A549 (cell line): Measurements from ENCODE around the gene ITGB1. TPM values are rescaled to one million over a fixed set of nuclear protein-coding genes. Genes with fewer than 3 reads are reported as not detected.
A peak's percentile ranks its signal among the peaks of the same experiment; 100 is the strongest.
"Not testable (repeated sequence)": the region's sequence is repeated elsewhere in the genome, so short reads cannot be mapped to it uniquely, and the experiment has no call there.

Experiments used
- ATAC-seq, 2 experiments: fragments of 200-7000 bp in 1 of 2; fragments of >200 bp in 1 of 2; cut with Nextera tagmentation in 1 of 2; cut with Tn5 transposase in 1 of 2; 3 replicates each; pipeline versions ENCODE4 v1.8.0 to v1.9.1; 2018 to 2020; ENCODE audit warnings: mild to moderate bottlenecking in 1 of 2, moderate library complexity in 1 of 2
- CTCF ChIA-PET: fragments of 300-600 bp; sonication (Branson Sonifier 250); formaldehyde crosslinking; extraction: SDS; loops from one replicate; lab custom pipeline; 2021; ENCODE audit warnings: antibody characterized with exemption, inconsistent platforms; lab: Yijun Ruan, JAX
- POLR2A ChIA-PET: fragments of 350-600 bp; formaldehyde crosslinking; extraction: SDS; loops from one replicate; lab custom pipeline; 2021; ENCODE audit warnings: antibody characterized with exemption, inconsistent platforms; lab: Yijun Ruan, JAX
- DNase-seq, 2 experiments: peaks; one replicate each; pipeline versions ENCODE4 v3.0.0 to v3.0.0-alpha.2; 2011 to 2016; ENCODE audit warnings: low read depth in 1 of 2, low spot score in 1 of 2
- FAIRE-seq: peaks from 2 replicates; lab custom pipeline; 2011; peaks lifted over from hg19 to GRCh38; lab: Jason Lieb, UNC
- H3K27ac ChIP-seq, 2 experiments: fragments of >200 bp; sonication (Bioruptor Twin); formaldehyde crosslinking; 3 replicates each; pipeline ENCODE4 v1.5.1; 2016 to 2017
- H3K4me1 ChIP-seq: fragments of >200 bp; sonication (Bioruptor Twin); formaldehyde crosslinking; 3 replicates; pipeline ENCODE4 v1.6.1; 2016
- H3K4me2 ChIP-seq: fragments of >200 bp; sonication (Bioruptor Twin); formaldehyde crosslinking; 3 replicates; pipeline ENCODE4 v1.6.1; 2016
- H3K4me3 ChIP-seq: fragments of >200 bp; sonication (Bioruptor Twin); formaldehyde crosslinking; 3 replicates; pipeline ENCODE4 v1.5.1; 2016
- H3K9me3 ChIP-seq: fragments of >200 bp; sonication (Bioruptor Twin); formaldehyde crosslinking; 3 replicates; pipeline ENCODE4 v1.6.1; 2016
- CEBPB ChIP-seq, 2 experiments: fragments of >200 bp in 1 of 2; sonication (Bioruptor Twin) in 1 of 2; formaldehyde crosslinking in 1 of 2; IDR thresholded peaks; 2 replicates each; pipeline ENCODE4 v1.6.1; 2012 to 2016
- CHD2 ChIP-seq: fragments of 150-350 bp; IDR thresholded peaks from 2 replicates; pipeline ENCODE4 v1.6.1; 2014; ENCODE audit warnings: low read length; ENCODE audit not compliant: partially characterized antibody
- CHD4 ChIP-seq: fragments of 200-600 bp; sonication (generic); IDR thresholded peaks from 2 replicates; pipeline ENCODE4 v1.6.1; 2016; ENCODE audit warnings: antibody characterized with exemption, mild to moderate bottlenecking, borderline replicate concordance
- EHMT2 ChIP-seq: fragments of 200-600 bp; sonication (generic); IDR thresholded peaks from 2 replicates; pipeline ENCODE4 v1.6.1; 2016; ENCODE audit warnings: antibody characterized with exemption, low read depth, mild to moderate bottlenecking, moderate library complexity
- FOSB ChIP-seq: fragments of 250-450 bp; sonication (Bioruptor Pico); IDR thresholded peaks from 2 replicates; pipeline ENCODE4 v1.5.0; 2020; ENCODE audit warnings: mild to moderate bottlenecking, moderate library complexity
- HDAC2 ChIP-seq: fragments of 200-600 bp; sonication (generic); IDR thresholded peaks from 2 replicates; pipeline ENCODE4 v1.6.1; 2016
- HOXA7 ChIP-seq: fragments of 250-450 bp; sonication (Bioruptor Pico); IDR thresholded peaks from 2 replicates; pipeline ENCODE4 v1.5.0; 2020; ENCODE audit warnings: mild to moderate bottlenecking, moderate library complexity
- KDM1A ChIP-seq: fragments of 200-600 bp; sonication (generic); IDR thresholded peaks from 2 replicates; pipeline ENCODE4 v1.6.1; 2016; ENCODE audit warnings: low read depth, mild to moderate bottlenecking
- KDM5A ChIP-seq: fragments of 200-600 bp; sonication (generic); IDR thresholded peaks from 2 replicates; pipeline ENCODE4 v1.6.1; 2016; ENCODE audit warnings: antibody characterized with exemption, mild to moderate bottlenecking
- POLR2AphosphoS2 ChIP-seq: conservative IDR thresholded peaks from 2 replicates; pipeline ENCODE4 v1.6.1; 2012; ENCODE audit warnings: low read length, improper control_type of control experiment, inconsistent platforms
- RFX5 ChIP-seq: fragments of 450-650 bp; IDR thresholded peaks from 2 replicates; pipeline ENCODE4 v1.7.1; 2014; ENCODE audit warnings: antibody characterized with exemption, mild to moderate bottlenecking, moderate library complexity
- SMC3 ChIP-seq: fragments of >200 bp; sonication (Bioruptor Twin); formaldehyde crosslinking; IDR thresholded peaks from 3 replicates; pipeline ENCODE4 v1.6.1; 2018; ENCODE audit warnings: inconsistent platforms
- TFCP2L1 ChIP-seq: fragments of 250-450 bp; sonication (Bioruptor Pico); IDR thresholded peaks from 2 replicates; pipeline ENCODE4 v1.5.0; 2021; ENCODE audit warnings: mild to moderate bottlenecking
- TP53 ChIP-seq: fragments of 250-450 bp; sonication (Bioruptor Pico); IDR thresholded peaks from 2 replicates; pipeline ENCODE4 v1.5.0; 2021; ENCODE audit warnings: mild to moderate bottlenecking, moderate library complexity
- ZC3H11A ChIP-seq: fragments of 450-650 bp; IDR thresholded peaks from 2 replicates; pipeline ENCODE4 v1.6.1; 2014; ENCODE audit warnings: antibody characterized with exemption, mild to moderate bottlenecking
- ZFP36 ChIP-seq: fragments of 450-650 bp; IDR thresholded peaks from 2 replicates; pipeline ENCODE4 v1.6.1; 2014; ENCODE audit warnings: borderline replicate concordance; ENCODE audit not compliant: partially characterized antibody
- ZNF302 ChIP-seq: fragments of 250-450 bp; sonication (Bioruptor Pico); IDR thresholded peaks from 2 replicates; pipeline ENCODE4 v1.9.0; 2021; ENCODE audit warnings: inconsistent platforms, mild to moderate bottlenecking, moderate library complexity
- WGBS: methylation state at CpG from one replicate; pipeline ENCODE4 v1.1.6; 2017; ENCODE audit errors: missing lambda C conversion rate; 5-methylcytosine and 5-hydroxymethylcytosine counted together
- polyA plus RNA-seq, 4 experiments: library from polyadenylated mRNA; depleted of rRNA in 3 of 4; stranded (reverse); fragments of >200 nt; fragmentation: RNase III in 1 of 4; extraction: RNeasy Plus Mini Kit Qiagen cat#74134 plus additional on column Dnase treatment in 1 of 4; gene quantifications; 2 replicates in 3 of 4; 3 replicates in 1 of 4; pipeline ENCODE4 v1.2.3, GENCODE V29; 2011 to 2017
- TF ChIP-seq, protein P1 (sequence below): fragments of 150-350 bp; IDR thresholded peaks from 2 replicates; pipeline ENCODE4 v1.6.1; 2014; ENCODE audit warnings: low read depth, mild to moderate bottlenecking, low read length
- TF ChIP-seq, protein P2 (sequence below): fragments of >200 bp; sonication (Bioruptor Twin); formaldehyde crosslinking; IDR thresholded peaks from 2 replicates; pipeline ENCODE4 v1.6.1; 2016
- TF ChIP-seq, protein P3 (sequence below): fragments of 200-600 bp; sonication (generic); IDR thresholded peaks from 2 replicates; pipeline ENCODE4 v1.6.1; 2016; ENCODE audit warnings: antibody characterized with exemption, mild to moderate bottlenecking, moderate library complexity

ITGB1 gene
- polyA plus RNA-seq, 2 of the 4 experiments (the other 2 are of a cell fraction) = 1,270 to 2,408 TPM

DNA sequence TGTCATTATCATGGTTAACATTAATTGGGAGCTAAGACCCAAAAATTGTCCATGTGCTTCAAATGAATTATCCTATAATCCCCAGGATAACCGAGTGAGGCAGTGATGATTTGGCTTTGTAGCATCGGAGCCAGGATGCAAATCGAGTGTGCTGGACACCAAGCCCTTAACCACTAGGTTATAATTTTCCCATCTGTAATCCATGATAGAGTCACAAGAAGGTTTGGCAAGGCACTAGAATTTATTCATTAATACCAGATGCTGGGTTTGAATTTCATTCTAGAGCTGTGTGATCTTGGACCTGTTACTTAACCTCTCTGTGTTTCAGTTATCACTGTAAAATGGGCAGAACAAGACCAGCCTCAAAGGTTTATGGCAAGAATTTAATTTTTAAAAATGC lies 21.0 kb upstream of the ITGB1 start:
- POLR2A ChIA-PET = interaction anchor here (5.7 to 8.2 kb wide), 2 partner anchors 24 to 28 kb away, joined by 103 to 163 read pairs; partner anchors contain the start of gene ITGB1

DNA sequence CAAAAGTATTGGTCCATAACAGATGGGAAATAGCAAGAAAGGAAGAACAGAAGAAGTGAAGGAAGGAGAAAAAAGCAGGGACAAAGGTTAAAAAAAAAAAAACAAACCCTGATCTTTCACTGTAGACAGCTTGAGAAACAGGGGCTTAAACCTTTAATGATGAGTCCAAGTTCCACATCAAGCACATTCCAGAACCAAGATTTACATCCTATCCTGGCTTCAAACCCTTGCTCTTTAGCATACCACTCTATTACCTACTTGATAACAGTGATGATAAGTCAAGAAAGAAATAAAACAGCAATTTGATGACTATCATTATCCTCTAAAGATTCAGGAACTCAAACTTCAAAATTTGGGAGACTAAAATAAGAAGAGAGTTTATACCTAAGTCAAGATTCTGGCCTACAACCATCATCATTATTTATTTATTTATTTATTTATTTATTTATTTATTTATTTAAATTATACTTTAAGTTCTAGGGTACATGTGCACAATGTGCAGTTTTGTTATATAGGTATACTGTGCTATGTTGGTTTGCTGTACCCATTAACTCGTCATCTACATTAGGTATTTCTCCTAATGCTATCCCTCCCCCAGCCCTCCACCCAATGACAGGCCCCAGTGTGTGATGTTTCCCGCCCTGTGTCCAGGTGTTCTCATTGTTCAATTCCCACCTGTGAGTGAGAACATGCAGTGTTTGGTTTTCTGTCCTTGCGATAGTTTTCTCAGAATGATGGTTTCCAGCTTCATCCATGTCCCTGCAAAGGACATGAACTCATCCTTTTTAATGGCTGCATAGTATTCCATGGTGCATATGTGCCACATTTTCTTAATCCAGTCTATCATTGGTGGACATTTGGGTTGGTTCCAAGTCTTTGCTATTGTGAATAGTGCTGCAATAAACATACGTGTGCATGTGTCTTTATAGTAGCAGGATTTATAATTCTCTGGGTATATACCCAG lies 20.1 kb upstream of the ITGB1 start:
- FAIRE-seq = peak; percentile 7
- TF ChIP-seq CHD4 = 0 out of 2 replicates have a peak, but pooled peaks have one; percentile 17
- peak; percentile 98 for TF ChIP-seq ZC3H11A
- TF ChIP-seq HDAC2 = peak; percentile 32; the same call in 1 of the 2 replicates
- TF ChIP-seq KDM1A = peak; percentile 63; the same call in 1 of the 2 replicates
- peak overlapping the region; percentile 39 to 77; a peak in 5 of 6 replicates for H3K27ac ChIP-seq
- not testable (repeated sequence) for H3K4me2 ChIP-seq, H3K4me3 ChIP-seq, H3K9me3 ChIP-seq, ATAC-seq, DNase-seq
- WGBS = 93% methylated on average over 4 of the region's 4 CpGs
- ChIA-PET POLR2A (interaction anchor here (5.7 kb wide), 1 partner anchor 23 kb away, joined by 103 read pairs; the partner anchor contains the start of gene ITGB1), CTCF (interaction anchor here (15.3 kb wide), 1 partner anchor 28 kb away, joined by 168 read pairs; no protein-coding TSS in a partner anchor)
- H3K4me1 ChIP-seq = peaks cover 65% of the 10 kb centered on the region

More for the DNA sequence above, 21.0 kb upstream of the ITGB1 start:
- H3K27ac ChIP-seq = peak overlapping the region; percentile 96 to 99
- ATAC-seq (no peak), FAIRE-seq (no peak), DNase-seq (no peak)
- 93% methylated on average over 3 of the region's 3 CpGs for WGBS
- no peaks in the 10 kb centered on the region for H3K9me3 ChIP-seq
- no peak overlapping the region for H3K4me3 ChIP-seq
- CTCF ChIA-PET = interaction anchor here (0.9 to 15.3 kb wide), 3 partner anchors 15 to 183 kb away, joined by 3 to 168 read pairs (median 4); no protein-coding TSS in a partner anchor
- peak overlapping the region; percentile 92; the same call in 1 of the 3 replicates for H3K4me2 ChIP-seq
- no peak for TF ChIP-seq KDM5A
- TF ChIP-seq KDM1A = peak; percentile 82; the same call in 1 of the 2 replicates
- TF ChIP-seq, protein P1, sequence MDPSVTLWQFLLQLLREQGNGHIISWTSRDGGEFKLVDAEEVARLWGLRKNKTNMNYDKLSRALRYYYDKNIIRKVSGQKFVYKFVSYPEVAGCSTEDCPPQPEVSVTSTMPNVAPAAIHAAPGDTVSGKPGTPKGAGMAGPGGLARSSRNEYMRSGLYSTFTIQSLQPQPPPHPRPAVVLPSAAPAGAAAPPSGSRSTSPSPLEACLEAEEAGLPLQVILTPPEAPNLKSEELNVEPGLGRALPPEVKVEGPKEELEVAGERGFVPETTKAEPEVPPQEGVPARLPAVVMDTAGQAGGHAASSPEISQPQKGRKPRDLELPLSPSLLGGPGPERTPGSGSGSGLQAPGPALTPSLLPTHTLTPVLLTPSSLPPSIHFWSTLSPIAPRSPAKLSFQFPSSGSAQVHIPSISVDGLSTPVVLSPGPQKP = no peak
- no peak for TF ChIP-seq POLR2AphosphoS2
- no peak for TF ChIP-seq TP53
- TF ChIP-seq TFCP2L1 (CRISPR knock-in tag) = no peak
- TF ChIP-seq CHD2 = no peak
- peak; percentile 11; the same call in 1 of the 2 replicates for TF ChIP-seq FOSB
- TF ChIP-seq ZFP36 = peak; percentile 74
- TF ChIP-seq CHD4 = peak; percentile 81; the same call in 1 of the 2 replicates
- peaks cover 64% of the 10 kb centered on the region for H3K4me1 ChIP-seq

DNA sequence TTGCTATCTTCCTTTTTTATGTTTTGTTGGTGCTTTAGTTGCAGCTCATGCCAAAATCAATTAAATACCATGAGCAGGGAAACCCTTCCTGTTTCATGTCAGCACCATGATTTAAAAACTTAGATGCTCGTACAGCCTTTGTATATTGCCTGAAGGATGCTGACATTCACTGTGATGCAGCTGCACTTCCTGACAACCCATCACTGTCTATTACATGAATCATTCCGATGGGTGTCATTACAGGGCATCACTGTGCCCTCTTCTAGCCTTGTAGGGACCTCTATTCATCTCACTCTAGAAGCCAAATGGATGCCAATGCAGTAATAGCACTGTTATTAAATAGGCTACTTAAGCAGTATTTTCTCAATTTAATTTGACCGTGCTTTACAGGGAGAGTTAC lies 18.3 kb upstream of the ITGB1 start:
- ChIA-PET CTCF (interaction anchor here (15.3 kb wide), 1 partner anchor 30 kb away, joined by 168 read pairs; no protein-coding TSS in a partner anchor), POLR2A (no interaction called here)
- H3K27ac ChIP-seq = peak overlapping the region; percentile 39 to 77
- no peak for DNase-seq
- no peaks in the 10 kb centered on the region for H3K9me3 ChIP-seq
- H3K4me1 ChIP-seq = peaks cover 66% of the 10 kb centered on the region
- 65% methylated on average over 3 of the region's 3 CpGs for WGBS
- FAIRE-seq = no peak
- no peak overlapping the region for H3K4me3 ChIP-seq
- H3K4me2 ChIP-seq = no peak overlapping the region
- TF ChIP-seq, protein P2, sequence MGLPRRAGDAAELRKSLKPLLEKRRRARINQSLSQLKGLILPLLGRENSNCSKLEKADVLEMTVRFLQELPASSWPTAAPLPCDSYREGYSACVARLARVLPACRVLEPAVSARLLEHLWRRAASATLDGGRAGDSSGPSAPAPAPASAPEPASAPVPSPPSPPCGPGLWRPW = no peak
- no peak for TF ChIP-seq EHMT2
- TF ChIP-seq HOXA7 (CRISPR knock-in tag) = no peak
- no peak for TF ChIP-seq RFX5
- no peak for TF ChIP-seq KDM1A
- TF ChIP-seq ZNF302 (CRISPR knock-in tag) = no peak
- TF ChIP-seq CEBPB (IDR thresholded peaks at IDR 0.05) = no peak
- TF ChIP-seq SMC3 = no peak
- TF ChIP-seq, protein P3, sequence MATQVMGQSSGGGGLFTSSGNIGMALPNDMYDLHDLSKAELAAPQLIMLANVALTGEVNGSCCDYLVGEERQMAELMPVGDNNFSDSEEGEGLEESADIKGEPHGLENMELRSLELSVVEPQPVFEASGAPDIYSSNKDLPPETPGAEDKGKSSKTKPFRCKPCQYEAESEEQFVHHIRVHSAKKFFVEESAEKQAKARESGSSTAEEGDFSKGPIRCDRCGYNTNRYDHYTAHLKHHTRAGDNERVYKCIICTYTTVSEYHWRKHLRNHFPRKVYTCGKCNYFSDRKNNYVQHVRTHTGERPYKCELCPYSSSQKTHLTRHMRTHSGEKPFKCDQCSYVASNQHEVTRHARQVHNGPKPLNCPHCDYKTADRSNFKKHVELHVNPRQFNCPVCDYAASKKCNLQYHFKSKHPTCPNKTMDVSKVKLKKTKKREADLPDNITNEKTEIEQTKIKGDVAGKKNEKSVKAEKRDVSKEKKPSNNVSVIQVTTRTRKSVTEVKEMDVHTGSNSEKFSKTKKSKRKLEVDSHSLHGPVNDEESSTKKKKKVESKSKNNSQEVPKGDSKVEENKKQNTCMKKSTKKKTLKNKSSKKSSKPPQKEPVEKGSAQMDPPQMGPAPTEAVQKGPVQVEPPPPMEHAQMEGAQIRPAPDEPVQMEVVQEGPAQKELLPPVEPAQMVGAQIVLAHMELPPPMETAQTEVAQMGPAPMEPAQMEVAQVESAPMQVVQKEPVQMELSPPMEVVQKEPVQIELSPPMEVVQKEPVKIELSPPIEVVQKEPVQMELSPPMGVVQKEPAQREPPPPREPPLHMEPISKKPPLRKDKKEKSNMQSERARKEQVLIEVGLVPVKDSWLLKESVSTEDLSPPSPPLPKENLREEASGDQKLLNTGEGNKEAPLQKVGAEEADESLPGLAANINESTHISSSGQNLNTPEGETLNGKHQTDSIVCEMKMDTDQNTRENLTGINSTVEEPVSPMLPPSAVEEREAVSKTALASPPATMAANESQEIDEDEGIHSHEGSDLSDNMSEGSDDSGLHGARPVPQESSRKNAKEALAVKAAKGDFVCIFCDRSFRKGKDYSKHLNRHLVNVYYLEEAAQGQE = no peak
- TF ChIP-seq CHD4 = no peak
- ATAC-seq = no peak
